Spleen (tissue), 11 donors: ENCODE results near the gene DRAM1. TPM values are rescaled to one million over a fixed set of nuclear protein-coding genes. Genes with fewer than 3 reads are reported as not detected.
A peak's percentile ranks its signal among the peaks of the same experiment; 100 is the strongest.

Experiments used
- DNase-seq: peaks from one replicate; pipeline ENCODE4 v3.0.0-alpha.2; 2020
- H3K27ac ChIP-seq, 8 donors: fragments of 200-600 bp; sonication (generic) in 7 of 8; 1 replicate in 4 of 8; 2 replicates in 4 of 8; pipeline versions ENCODE4 v1.5.0 to v1.8.0; 2016 to 2021; ENCODE audit warnings: inconsistent platforms in 4 of 8, mild to moderate bottlenecking in 4 of 8, moderate library complexity in 1 of 8
- H3K27me3 ChIP-seq, 7 donors: fragments of 200-600 bp; sonication (generic) in 6 of 7; replicated peaks in 1 of 7; 1 replicate in 4 of 7; 2 replicates in 3 of 7; pipeline versions ENCODE4 v1.5.0 to v1.8.0; 2016 to 2021; ENCODE audit warnings: inconsistent platforms in 3 of 7, mild to moderate bottlenecking in 1 of 7
- H3K36me3 ChIP-seq, 6 donors: fragments of 200-600 bp; sonication (generic) in 5 of 6; 1 replicate in 4 of 6; 2 replicates in 2 of 6; pipeline versions ENCODE4 v1.5.0 to v1.8.0; 2016 to 2021; ENCODE audit warnings: inconsistent platforms in 2 of 6
- H3K4me1 ChIP-seq, 6 donors: fragments of 200-600 bp; sonication (generic) in 5 of 6; 1 replicate in 3 of 6; 2 replicates in 3 of 6; pipeline versions ENCODE4 v1.5.0 to v1.8.0; 2016 to 2021; ENCODE audit warnings: inconsistent platforms in 3 of 6
- H3K4me3 ChIP-seq, 8 donors: fragments of 200-600 bp; sonication (generic) in 7 of 8; 1 replicate in 4 of 8; 2 replicates in 4 of 8; pipeline versions ENCODE4 v1.5.0 to v1.8.0; 2016 to 2021; ENCODE audit warnings: inconsistent platforms in 4 of 8, mild to moderate bottlenecking in 4 of 8, moderate library complexity in 2 of 8
- H3K9me3 ChIP-seq, 8 donors: fragments of 200-600 bp; sonication (generic) in 7 of 8; 1 replicate in 4 of 8; 2 replicates in 4 of 8; pipeline versions ENCODE4 v1.5.0 to v1.8.0; 2016 to 2021; ENCODE audit warnings: inconsistent platforms in 4 of 8
- POLR2A ChIP-seq, 3 donors: fragments of 450-650 bp; IDR thresholded peaks; one replicate each; pipeline ENCODE4 v1.5.1; 2017; ENCODE audit warnings: antibody characterized with exemption in 3 of 3, mild to moderate bottlenecking in 1 of 3
- POLR2AphosphoS5 ChIP-seq, 3 donors: sonication (generic); formaldehyde crosslinking; IDR thresholded peaks; one replicate each; pipeline ENCODE4 v1.5.1; 2017; ENCODE audit warnings: antibody characterized with exemption in 3 of 3
- WGBS, 5 donors: extraction: QIAGEN DNeasy Blood & Tissue Kit in 3 of 5; methylation state at CpG; one replicate each; pipeline versions ENCODE4 v1.1.5 to v1.1.7; 2013 to 2018; 5-methylcytosine and 5-hydroxymethylcytosine counted together
- intact Hi-C: fragments of 100-400 bp; cut with DNase I; formaldehyde crosslinking; loops from one replicate; pipeline ENCODE4 v1.15.0; 2023; ENCODE audit warnings: low total_unique reads
- polyA plus RNA-seq, 3 donors: library from polyadenylated mRNA; stranded (reverse); fragments of 200-250 nt; gene quantifications; one replicate each; pipeline ENCODE4 v1.2.1, GENCODE V29; 2013
- total RNA-seq, 7 donors: library from RNA; depleted of rRNA in 3 of 7; stranded (reverse); fragments of >200 nt in 3 of 7; fragmentation: NEBNext Ultra II Directional in 4 of 7; extraction: Animal tissue kit (Norgen Biotek cat#: 25700) in 4 of 7; gene quantifications; one replicate each; pipeline versions ENCODE4 v1.1.0 to v1.2.1, GENCODE V29; 2016 to 2021
- TF ChIP-seq, protein P1 (sequence below), 11 experiments: fragments of 200-600 bp in 7 of 11; fragments of 450-650 bp in 4 of 11; sonication (generic) in 4 of 11; IDR thresholded peaks in 8 of 11; conservative IDR thresholded peaks in 3 of 11; 1 replicate in 7 of 11; 2 replicates in 4 of 11; pipeline versions ENCODE4 v1.4.0 to v1.8.0; 2016 to 2021; ENCODE audit warnings: antibody characterized with exemption in 11 of 11, inconsistent platforms in 4 of 11, mild to moderate bottlenecking in 1 of 11
- donor health status: healthy with polysubstance abuse.
- donor health status: DM: no; HTN: no; CAD: no; lungs with moderate emphysema.
- donor health status: DM: no; HTN: no; CAD: no.
- donor health status: Bipolar disorder and iron deficiency.
- donor health status: healthy.
- donor health status: DM: no; HTN: no; CAD: no.
- donor health status: DM: yes; HTN: yes; CAD: no.

The DRAM1 gene
- total and polyA plus RNA-seq, 10 donors, result 8.4 to 43.1 (median 19.1) TPM

- TF ChIP-seq POLR2A (IDR thresholded peaks at IDR 0.05) (no peak), POLR2AphosphoS5 (IDR thresholded peaks at IDR 0.05) (no peak)
- TF ChIP-seq, protein P1, sequence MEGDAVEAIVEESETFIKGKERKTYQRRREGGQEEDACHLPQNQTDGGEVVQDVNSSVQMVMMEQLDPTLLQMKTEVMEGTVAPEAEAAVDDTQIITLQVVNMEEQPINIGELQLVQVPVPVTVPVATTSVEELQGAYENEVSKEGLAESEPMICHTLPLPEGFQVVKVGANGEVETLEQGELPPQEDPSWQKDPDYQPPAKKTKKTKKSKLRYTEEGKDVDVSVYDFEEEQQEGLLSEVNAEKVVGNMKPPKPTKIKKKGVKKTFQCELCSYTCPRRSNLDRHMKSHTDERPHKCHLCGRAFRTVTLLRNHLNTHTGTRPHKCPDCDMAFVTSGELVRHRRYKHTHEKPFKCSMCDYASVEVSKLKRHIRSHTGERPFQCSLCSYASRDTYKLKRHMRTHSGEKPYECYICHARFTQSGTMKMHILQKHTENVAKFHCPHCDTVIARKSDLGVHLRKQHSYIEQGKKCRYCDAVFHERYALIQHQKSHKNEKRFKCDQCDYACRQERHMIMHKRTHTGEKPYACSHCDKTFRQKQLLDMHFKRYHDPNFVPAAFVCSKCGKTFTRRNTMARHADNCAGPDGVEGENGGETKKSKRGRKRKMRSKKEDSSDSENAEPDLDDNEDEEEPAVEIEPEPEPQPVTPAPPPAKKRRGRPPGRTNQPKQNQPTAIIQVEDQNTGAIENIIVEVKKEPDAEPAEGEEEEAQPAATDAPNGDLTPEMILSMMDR (IDR thresholded peaks at IDR 0.05 in 8 of 11, conservative IDR thresholded peaks at IDR 0.05 in 3 of 11), result no peak
- Histone ChIP-seq H3K9me3 (no peaks in the 10 kb centered on the region), H3K4me1 (peaks cover 5 to 59% (median 40%) of the 10 kb centered on the region in 6 donors), H3K27ac (no peak overlapping the region), H3K27me3 (no peaks in the 10 kb centered on the region), H3K4me3 (no peak overlapping the region), H3K36me3 (no peaks in the 10 kb centered on the region)
- no peak for DNase-seq
- intact Hi-C loops, result no loop called here
- WGBS, 5 donors, result 64 to 91% (median 80%) methylated on average over 3 of the region's 3 CpGs
Observed at GRCh38 chr12:101939306-101939705, 61.9 kb downstream of the DRAM1 start.

DNA sequence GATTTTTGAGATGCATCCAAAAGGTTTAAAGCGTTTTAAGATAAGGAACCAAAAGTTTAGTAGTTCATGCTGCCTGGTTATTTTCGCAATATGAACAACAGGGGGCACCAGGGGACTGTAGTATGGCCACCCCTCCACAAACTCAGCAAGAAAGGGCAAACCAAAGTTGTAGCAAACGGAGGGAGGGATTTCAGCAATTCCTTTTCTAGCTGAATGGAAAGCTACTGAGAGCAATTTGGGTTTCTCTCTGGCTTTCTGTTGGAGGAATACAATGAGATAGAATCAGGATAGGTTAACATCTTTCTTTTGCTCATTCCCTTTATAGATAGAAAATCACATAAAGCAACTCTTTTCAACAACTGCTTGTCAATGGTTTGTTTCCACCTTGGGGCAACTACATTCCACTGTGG is 62.5 kb downstream of the DRAM1 start:
- no peak for TF ChIP-seq POLR2A (IDR thresholded peaks at IDR 0.05)
- TF ChIP-seq, protein P1 (IDR thresholded peaks at IDR 0.05 in 8 of 11, conservative IDR thresholded peaks at IDR 0.05 in 3 of 11), result peak; percentile 37 to 72 (median 70)
- TF ChIP-seq POLR2AphosphoS5 (IDR thresholded peaks at IDR 0.05), result no peak
- Histone ChIP-seq H3K27me3 (no peaks in the 10 kb centered on the region), H3K27ac (no peak overlapping the region), H3K4me3 (no peak overlapping the region), H3K36me3 (no peaks in the 10 kb centered on the region), H3K9me3 (no peaks in the 10 kb centered on the region), H3K4me1 (peaks cover 4 to 53% (median 38%) of the 10 kb centered on the region in 6 donors)
- 1 to 11% (median 3%) methylated on average over 3 of the region's 3 CpGs for WGBS, 5 donors
- no peak for DNase-seq
- intact Hi-C loops, result loop anchor here (10.0 kb wide), 1 partner anchor 545 kb away; the partner anchor contains the start of gene IGF1

DNA sequence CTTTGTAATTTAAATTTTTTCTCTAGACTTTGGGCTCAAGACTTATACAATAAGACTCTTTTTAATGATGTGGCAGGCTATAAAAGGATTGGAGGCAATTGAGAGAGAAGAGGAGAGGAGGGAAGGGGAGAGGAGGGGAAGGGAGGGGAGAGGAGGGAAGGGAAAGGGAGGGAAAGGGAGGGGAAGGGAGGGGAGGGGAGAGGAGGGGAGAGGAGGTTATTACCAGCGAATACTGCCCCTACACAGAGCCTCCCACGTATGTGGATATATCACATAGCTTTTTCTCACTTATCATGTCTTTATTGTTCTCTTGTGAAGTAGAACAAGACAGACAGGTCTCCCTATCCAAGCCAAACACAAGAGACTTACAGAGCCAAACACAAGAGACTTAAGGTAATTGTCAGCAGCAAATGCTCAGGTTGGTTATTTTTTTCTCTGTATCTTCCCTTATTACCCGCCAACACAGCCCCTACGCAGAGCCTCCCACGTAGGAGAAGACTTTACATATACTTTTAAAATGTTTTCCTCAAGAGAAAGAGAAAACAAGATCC is 63.1 kb downstream of the DRAM1 start:
- WGBS, 5 donors, result 67 to 72% (median 70%) methylated on average over 5 of the region's 5 CpGs
- Histone ChIP-seq H3K4me1 (peaks cover 0 to 47% (median 34%) of the 10 kb centered on the region in 6 donors), H3K27me3 (no peaks in the 10 kb centered on the region), H3K4me3 (no peak overlapping the region), H3K27ac (no peak overlapping the region), H3K9me3 (no peaks in the 10 kb centered on the region), H3K36me3 (no peaks in the 10 kb centered on the region)
- intact Hi-C loops, result loop anchor here (10.0 kb wide), 1 partner anchor 544 kb away; the partner anchor contains the start of gene IGF1
- TF ChIP-seq POLR2A (IDR thresholded peaks at IDR 0.05), result no peak
- TF ChIP-seq, protein P1 (IDR thresholded peaks at IDR 0.05 in 8 of 11, conservative IDR thresholded peaks at IDR 0.05 in 3 of 11), result no peak
- no peak for TF ChIP-seq POLR2AphosphoS5 (IDR thresholded peaks at IDR 0.05)
- no peak for DNase-seq

DNA sequence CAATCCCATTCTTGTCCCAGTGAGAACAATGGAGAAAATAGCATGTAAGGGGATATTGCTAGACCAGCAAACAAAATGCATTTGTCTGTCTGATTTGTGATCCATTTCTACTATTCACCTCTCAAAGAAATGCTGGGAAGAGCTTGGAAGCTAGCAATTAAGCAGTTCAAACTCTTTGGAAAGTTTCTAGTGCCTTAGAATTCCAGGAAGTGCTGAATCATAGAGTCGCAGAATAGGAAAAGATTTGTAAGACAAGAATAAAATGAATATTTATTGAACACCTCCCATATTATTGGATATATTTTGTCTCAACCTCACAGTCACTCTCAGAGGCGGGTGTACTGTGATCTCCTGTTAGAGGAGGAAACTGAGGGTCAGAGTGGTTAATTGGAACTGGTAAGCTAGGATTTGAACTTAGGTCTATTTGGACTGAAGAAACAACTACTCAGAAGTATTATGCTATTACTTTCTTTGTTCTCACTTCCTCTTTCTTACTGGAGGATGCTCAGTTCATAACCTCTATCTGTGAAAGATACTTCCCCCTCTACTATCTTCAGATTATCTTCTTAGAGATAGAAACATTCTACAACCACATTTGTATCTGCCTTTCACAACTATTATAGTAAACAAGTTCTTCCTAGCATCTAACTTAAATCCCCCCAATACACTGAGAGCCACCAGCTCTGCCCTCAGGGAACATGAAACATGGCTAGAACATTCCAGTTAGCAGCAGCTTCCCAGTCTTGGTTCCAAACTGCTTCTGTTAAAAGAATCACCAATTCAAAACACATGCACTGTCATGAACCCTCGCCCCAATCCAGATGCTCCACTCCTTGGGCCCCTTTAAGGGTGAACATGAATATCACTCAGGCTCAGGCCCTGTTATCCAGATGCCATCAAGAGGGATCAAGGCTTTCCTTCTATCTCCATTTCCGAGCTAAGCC is 64.2 kb downstream of the DRAM1 start:
- intact Hi-C loops, result loop anchor here (10.0 kb wide), 1 partner anchor 543 kb away; the partner anchor contains the start of gene IGF1

More for the DNA sequence above, 64.2 kb downstream of the DRAM1 start:
- Histone ChIP-seq H3K36me3 (no peaks in the 10 kb centered on the region), H3K9me3 (no peaks in the 10 kb centered on the region), H3K27me3 (no peaks in the 10 kb centered on the region), H3K4me1 (peaks cover 0 to 36% (median 23%) of the 10 kb centered on the region in 6 donors), H3K4me3 (no peak overlapping the region), H3K27ac (peak overlapping the region in 3 of 8 donors; percentile 4 to 69 (median 26))
- TF ChIP-seq POLR2A (IDR thresholded peaks at IDR 0.05), result no peak
- TF ChIP-seq, protein P1 (IDR thresholded peaks at IDR 0.05 in 8 of 11, conservative IDR thresholded peaks at IDR 0.05 in 3 of 11), result no peak
- TF ChIP-seq POLR2AphosphoS5 (IDR thresholded peaks at IDR 0.05), result no peak
- 51 to 73% (median 68%) methylated on average over 4 of the region's 4 CpGs for WGBS, 5 donors
- DNase-seq, result no peak
